HepG2 (cell line): ENCODE data around the gene SH2D3A. TPM values are rescaled to one million over a fixed set of nuclear protein-coding genes. Genes with fewer than 3 reads are reported as not detected.

ENCODE experiments used
- ARID5B ChIP-seq: IDR thresholded peaks from 2 replicates; pipeline ENCODE4 v1.4.0; 2020; ENCODE audit warnings: mild to moderate bottlenecking, missing genetic modification reagents
- GFI1 ChIP-seq: sonication (generic); formaldehyde crosslinking; IDR thresholded peaks from 2 replicates; pipeline ENCODE4 v1.5.0; 2020; ENCODE audit warnings: missing genetic modification reagents, mild to moderate bottlenecking, borderline replicate concordance
- HIVEP1 ChIP-seq: sonication (generic); formaldehyde crosslinking; IDR thresholded peaks from 2 replicates; pipeline ENCODE4 v1.4.0; 2020; ENCODE audit warnings: mild to moderate bottlenecking, missing genetic modification reagents
- PCBP2 ChIP-seq: fragments of 200-400 bp; formaldehyde crosslinking; optimal IDR thresholded peaks from 2 replicates; pipeline ENCODE3; 2018; ENCODE audit warnings: low read length, low read depth; ENCODE audit not compliant: poor library complexity, severe bottlenecking
- PPARG ChIP-seq: conservative IDR thresholded peaks from 2 replicates; pipeline ENCODE4 v1.6.1; 2016; ENCODE audit warnings: missing biosample characterization, missing genetic modification reagents
- TRIM24 ChIP-seq: sonication (generic); formaldehyde crosslinking; IDR thresholded peaks from 2 replicates; pipeline ENCODE4 v1.8.0; 2022; ENCODE audit warnings: mild to moderate bottlenecking, missing genetic modification reagents
- ZNF143 ChIP-seq: sonication (generic); formaldehyde crosslinking; IDR thresholded peaks from 2 replicates; pipeline ENCODE4 v1.4.0; 2020; ENCODE audit warnings: missing genetic modification reagents
- ZNF296 ChIP-seq: sonication (generic); formaldehyde crosslinking; conservative IDR thresholded peaks from 2 replicates; pipeline ENCODE4 v1.5.0; 2020; ENCODE audit warnings: mild to moderate bottlenecking, missing genetic modification reagents
- ZUFSP ChIP-seq: sonication (generic); formaldehyde crosslinking; IDR thresholded peaks from 2 replicates; pipeline ENCODE4 v1.9.0; 2021; ENCODE audit warnings: missing genetic modification reagents, mild to moderate bottlenecking, borderline replicate concordance
- polyA plus RNA-seq, 8 experiments: library from polyadenylated mRNA; depleted of rRNA in 3 of 8; stranded (reverse) in 7 of 8; unstranded in 1 of 8; fragments of >200 nt; fragmentation: Illumina TruSeq in 4 of 8; extraction: Trizol in 4 of 8; gene quantifications; 2 replicates each; pipeline versions ENCODE4 v1.2.1 to v1.2.3, GENCODE V29; 2011 to 2016; ENCODE audit warnings: low read depth in 4 of 8, missing spikeins in 1 of 8, mixed read lengths in 1 of 8; ENCODE audit not compliant: insufficient read depth in 1 of 8
- total RNA-seq, 5 experiments: library from RNA; depleted of rRNA; stranded (reverse); fragments of >200 nt; fragmentation: Illumina TruSeq; extraction: Trizol; gene quantifications; 2 replicates each; pipeline ENCODE4 v1.2.3, GENCODE V29; 2016; ENCODE audit warnings: low read depth in 1 of 5

SH2D3A gene
- total and polyA plus RNA-seq, 2 of the 13 experiments (the other 11 are each of a cell fraction or from before 2014, with no cell fraction given): 1.0 to 2.2 TPM

GRCh38 chr19:6752256-6753177 is 14.7 kb downstream of the SH2D3A start (continued):
- TF ChIP-seq ARID5B (CRISPR knock-in tag) (peak; percentile 42; the same call in 1 of the 2 replicates), ZNF143 (CRISPR knock-in tag) (no peak), ZNF296 (CRISPR knock-in tag) (no peak), HIVEP1 (CRISPR knock-in tag) (peak; percentile 90), GFI1 (CRISPR knock-in tag) (peak; percentile 99), PCBP2 (no peak), TRIM24 (CRISPR knock-in tag) (no peak), PPARG (CRISPR knock-in tag) (no peak), ZUFSP (CRISPR knock-in tag) (no peak)
